ENCODE results near the gene CIAO3. TPM values are rescaled to one million over a fixed set of nuclear protein-coding genes. Genes with fewer than 3 reads are reported as not detected.

Gene CIAO3
- total RNA-seq (2014; rRNA removed; shearing (Covaris generic)), result 33.1 and 35.7 TPM in 2 replicates
- polyA plus RNA-seq (2015; cell fraction: cytosol; rRNA removed), result 14.0 and 17.6 TPM in 2 replicates
- 44.9 and 47.3 TPM in 2 replicates for polyA plus RNA-seq (2015; cell fraction: nucleus; rRNA removed)

- DNase-seq (ENCODE audit: low read depth), result peak; percentile 80
Observed at GRCh38 chr16:740764-741505, at the start of gene CIAO3. Gene CIAO3 (minus strand): TSS chr16:740997. CDS start chr16:740985, 12 bp downstream.

- no peak for DNase-seq (ENCODE audit: low read depth)
Observed at GRCh38 chr16:790086-790485, 49.3 kb upstream of the CIAO3 start.

GRCh38 chr16:789191-789850 lies 48.5 kb upstream of the CIAO3 start:
- no peak for DNase-seq (ENCODE audit: low read depth)

- peak; percentile 69 for DNase-seq (ENCODE audit: low read depth)
Observed at GRCh38 chr16:788399-789126, 47.8 kb upstream of the CIAO3 start, which contains the start of gene CHTF18. Gene CHTF18 (plus strand): TSS chr16:788620. CDS start chr16:788685, 65 bp downstream.

- no peak for DNase-seq (ENCODE audit: low read depth)
Observed at GRCh38 chr16:787978-788398, 47.2 kb upstream of the CIAO3 start, which contains the start of gene RPUSD1. Gene RPUSD1 (minus strand): TSS chr16:788381. CDS start chr16:787737, 644 bp downstream.

- DNase-seq (ENCODE audit: low read depth), result no peak
Observed at GRCh38 chr16:787321-787966, 46.6 kb upstream of the CIAO3 start.

- DNase-seq (ENCODE audit: low read depth), result peak; percentile 51
Observed at GRCh38 chr16:785563-786535, 45.1 kb upstream of the CIAO3 start.

- no peak for DNase-seq (ENCODE audit: low read depth)
Observed at GRCh38 chr16:784431-784830, 43.6 kb upstream of the CIAO3 start.

- no peak for DNase-seq (ENCODE audit: low read depth)
Observed at GRCh38 chr16:783404-784161, 42.8 kb upstream of the CIAO3 start.

GRCh38 chr16:782766-783403 lies 42.1 kb upstream of the CIAO3 start:
- no peak for DNase-seq (ENCODE audit: low read depth)

GRCh38 chr16:782258-782657 lies 41.5 kb upstream of the CIAO3 start:
- DNase-seq (ENCODE audit: low read depth), result no peak

- DNase-seq (ENCODE audit: low read depth), result no peak
Observed at GRCh38 chr16:781346-782010, 40.7 kb upstream of the CIAO3 start.

GRCh38 chr16:780296-780695 lies 39.5 kb upstream of the CIAO3 start:
- no peak for DNase-seq (ENCODE audit: low read depth)

- DNase-seq (ENCODE audit: low read depth), result no peak
Observed at GRCh38 chr16:779561-779960, 38.8 kb upstream of the CIAO3 start.

- DNase-seq (ENCODE audit: low read depth), result no peak
Observed at GRCh38 chr16:778909-779527, 38.2 kb upstream of the CIAO3 start.

- DNase-seq (ENCODE audit: low read depth), result no peak
Observed at GRCh38 chr16:778447-778846, 37.6 kb upstream of the CIAO3 start.

- DNase-seq (ENCODE audit: low read depth), result peak; percentile 65
Observed at GRCh38 chr16:777826-778225, 37.0 kb upstream of the CIAO3 start.

GRCh38 chr16:776824-777223 lies 36.0 kb upstream of the CIAO3 start:
- no peak for DNase-seq (ENCODE audit: low read depth)
